OCI-LY3 (cell line): ENCODE measurements around the gene UNC5B.

Experiments used
- EZH2phosphoT487 ChIP-seq: fragments of 200-600 bp; shearing (Covaris generic); IDR thresholded peaks from 2 replicates; pipeline ENCODE4 v1.6.1; 2018; ENCODE audit warnings: antibody characterized with exemption, mixed run types, low read depth
- TF ChIP-seq, protein P1 (sequence below): fragments of 200-600, 300-600 bp; sonication (generic); IDR thresholded peaks from 2 replicates; pipeline ENCODE4 v1.5.1; 2014; ENCODE audit warnings: antibody characterized with exemption, low read length, low read depth

DNA sequence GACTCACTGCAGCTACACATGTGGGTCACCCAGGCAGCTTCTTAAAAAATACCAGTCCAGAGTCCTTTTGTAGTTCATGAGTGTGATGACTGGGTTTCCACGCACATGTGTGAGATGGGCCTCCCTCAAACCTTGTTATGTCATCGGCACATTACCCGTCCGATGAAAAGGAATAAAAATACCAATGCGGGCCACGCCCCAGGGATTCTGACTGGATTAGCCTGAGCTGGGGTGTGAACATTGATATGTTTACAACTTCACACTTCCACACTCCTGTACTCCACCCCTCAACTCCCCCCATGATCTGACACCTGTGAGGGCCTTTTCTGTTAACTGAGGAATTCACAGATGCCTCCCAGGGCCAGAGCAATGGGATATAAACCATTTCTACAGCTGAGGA lies 112.9 kb downstream of the UNC5B start:
- TF ChIP-seq, protein P1, sequence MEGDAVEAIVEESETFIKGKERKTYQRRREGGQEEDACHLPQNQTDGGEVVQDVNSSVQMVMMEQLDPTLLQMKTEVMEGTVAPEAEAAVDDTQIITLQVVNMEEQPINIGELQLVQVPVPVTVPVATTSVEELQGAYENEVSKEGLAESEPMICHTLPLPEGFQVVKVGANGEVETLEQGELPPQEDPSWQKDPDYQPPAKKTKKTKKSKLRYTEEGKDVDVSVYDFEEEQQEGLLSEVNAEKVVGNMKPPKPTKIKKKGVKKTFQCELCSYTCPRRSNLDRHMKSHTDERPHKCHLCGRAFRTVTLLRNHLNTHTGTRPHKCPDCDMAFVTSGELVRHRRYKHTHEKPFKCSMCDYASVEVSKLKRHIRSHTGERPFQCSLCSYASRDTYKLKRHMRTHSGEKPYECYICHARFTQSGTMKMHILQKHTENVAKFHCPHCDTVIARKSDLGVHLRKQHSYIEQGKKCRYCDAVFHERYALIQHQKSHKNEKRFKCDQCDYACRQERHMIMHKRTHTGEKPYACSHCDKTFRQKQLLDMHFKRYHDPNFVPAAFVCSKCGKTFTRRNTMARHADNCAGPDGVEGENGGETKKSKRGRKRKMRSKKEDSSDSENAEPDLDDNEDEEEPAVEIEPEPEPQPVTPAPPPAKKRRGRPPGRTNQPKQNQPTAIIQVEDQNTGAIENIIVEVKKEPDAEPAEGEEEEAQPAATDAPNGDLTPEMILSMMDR: no peak
- no peak for TF ChIP-seq EZH2phosphoT487
